A549 (cell line): ENCODE measurements around the gene POMGNT2. TPM values are rescaled to one million over a fixed set of nuclear protein-coding genes. Genes with fewer than 3 reads are reported as not detected.

Source experiments
- ATAC-seq, 2 experiments: fragments of 200-7000 bp in 1 of 2; fragments of >200 bp in 1 of 2; cut with Nextera tagmentation in 1 of 2; cut with Tn5 transposase in 1 of 2; 3 replicates each; pipeline versions ENCODE4 v1.8.0 to v1.9.1; 2018 to 2020; ENCODE audit warnings: mild to moderate bottlenecking in 1 of 2, moderate library complexity in 1 of 2
- CTCF ChIA-PET: fragments of 300-600 bp; sonication (Branson Sonifier 250); formaldehyde crosslinking; extraction: SDS; loops from one replicate; lab custom pipeline; 2021; ENCODE audit warnings: antibody characterized with exemption, inconsistent platforms; lab: Yijun Ruan, JAX
- POLR2A ChIA-PET: fragments of 350-600 bp; formaldehyde crosslinking; extraction: SDS; loops from one replicate; lab custom pipeline; 2021; ENCODE audit warnings: antibody characterized with exemption, inconsistent platforms; lab: Yijun Ruan, JAX
- DNase-seq, 2 experiments: peaks; one replicate each; pipeline versions ENCODE4 v3.0.0 to v3.0.0-alpha.2; 2011 to 2016; ENCODE audit warnings: low read depth in 1 of 2, low spot score in 1 of 2
- FAIRE-seq: peaks from 2 replicates; lab custom pipeline; 2011; peaks lifted over from hg19 to GRCh38; lab: Jason Lieb, UNC
- H3K27ac ChIP-seq, 2 experiments: fragments of >200 bp; sonication (Bioruptor Twin); formaldehyde crosslinking; 3 replicates each; pipeline ENCODE4 v1.5.1; 2016 to 2017
- H3K4me1 ChIP-seq: fragments of >200 bp; sonication (Bioruptor Twin); formaldehyde crosslinking; 3 replicates; pipeline ENCODE4 v1.6.1; 2016
- H3K4me2 ChIP-seq: fragments of >200 bp; sonication (Bioruptor Twin); formaldehyde crosslinking; 3 replicates; pipeline ENCODE4 v1.6.1; 2016
- H3K4me3 ChIP-seq: fragments of >200 bp; sonication (Bioruptor Twin); formaldehyde crosslinking; 3 replicates; pipeline ENCODE4 v1.5.1; 2016
- H3K9me3 ChIP-seq: fragments of >200 bp; sonication (Bioruptor Twin); formaldehyde crosslinking; 3 replicates; pipeline ENCODE4 v1.6.1; 2016
- ATOH8 ChIP-seq: fragments of 250-450 bp; sonication (Bioruptor Pico); IDR thresholded peaks from 2 replicates; pipeline ENCODE4 v1.5.0; 2020; ENCODE audit warnings: low read depth, mild to moderate bottlenecking, moderate library complexity
- CBX2 ChIP-seq: fragments of 200-600 bp; sonication (generic); IDR thresholded peaks from 2 replicates; pipeline ENCODE4 v1.6.1; 2016; ENCODE audit warnings: low read depth, mild to moderate bottlenecking, borderline replicate concordance
- CEBPB ChIP-seq, 2 experiments: fragments of >200 bp in 1 of 2; sonication (Bioruptor Twin) in 1 of 2; formaldehyde crosslinking in 1 of 2; IDR thresholded peaks; 2 replicates each; pipeline ENCODE4 v1.6.1; 2012 to 2016
- EHMT2 ChIP-seq: fragments of 200-600 bp; sonication (generic); IDR thresholded peaks from 2 replicates; pipeline ENCODE4 v1.6.1; 2016; ENCODE audit warnings: antibody characterized with exemption, low read depth, mild to moderate bottlenecking, moderate library complexity
- ELK1 ChIP-seq: fragments of 150-350 bp; IDR thresholded peaks from 2 replicates; pipeline ENCODE4 v1.6.1; 2014; ENCODE audit warnings: low read depth, mild to moderate bottlenecking, low read length
- ESRRA ChIP-seq: fragments of 150-350 bp; IDR thresholded peaks from 2 replicates; pipeline ENCODE4 v1.6.1; 2014; ENCODE audit warnings: mild to moderate bottlenecking, low read length, borderline replicate concordance
- FOXS1 ChIP-seq: fragments of 250-450 bp; sonication (Bioruptor Pico); IDR thresholded peaks from 2 replicates; pipeline ENCODE4 v1.5.0; 2020; ENCODE audit warnings: mild to moderate bottlenecking, moderate library complexity
- GATA3 ChIP-seq: IDR thresholded peaks from 2 replicates; pipeline ENCODE4 v1.6.1; 2012; ENCODE audit warnings: borderline replicate concordance
- HDAC2 ChIP-seq: fragments of 200-600 bp; sonication (generic); IDR thresholded peaks from 2 replicates; pipeline ENCODE4 v1.6.1; 2016
- HOXA7 ChIP-seq: fragments of 250-450 bp; sonication (Bioruptor Pico); IDR thresholded peaks from 2 replicates; pipeline ENCODE4 v1.5.0; 2020; ENCODE audit warnings: mild to moderate bottlenecking, moderate library complexity
- HOXB5 ChIP-seq: fragments of 250-450 bp; sonication (Bioruptor Pico); IDR thresholded peaks from 2 replicates; pipeline ENCODE4 v1.5.0; 2020; ENCODE audit warnings: mild to moderate bottlenecking, moderate library complexity
- JUNB ChIP-seq: fragments of >200 bp; sonication (Bioruptor Twin); formaldehyde crosslinking; IDR thresholded peaks from 2 replicates; pipeline ENCODE4 v1.6.1; 2016
- KDM1A ChIP-seq: fragments of 200-600 bp; sonication (generic); IDR thresholded peaks from 2 replicates; pipeline ENCODE4 v1.6.1; 2016; ENCODE audit warnings: low read depth, mild to moderate bottlenecking
- KDM5A ChIP-seq: fragments of 200-600 bp; sonication (generic); IDR thresholded peaks from 2 replicates; pipeline ENCODE4 v1.6.1; 2016; ENCODE audit warnings: antibody characterized with exemption, mild to moderate bottlenecking
- MAZ ChIP-seq: fragments of 150-350 bp; IDR thresholded peaks from 2 replicates; pipeline ENCODE4 v1.6.1; 2014; ENCODE audit warnings: antibody characterized with exemption, low read depth, low read length, borderline replicate concordance
- MYC ChIP-seq: IDR thresholded peaks from 2 replicates; pipeline ENCODE4 v1.6.1; 2012; ENCODE audit warnings: mild to moderate bottlenecking, inconsistent platforms, low read length, improper control_type of control experiment, borderline replicate concordance
- NFE2L2 ChIP-seq: fragments of 150-350 bp; conservative IDR thresholded peaks from 2 replicates; pipeline ENCODE4 v1.6.1; 2014; ENCODE audit warnings: low read length
- NPAS2 ChIP-seq: fragments of 250-450 bp; sonication (Bioruptor Pico); IDR thresholded peaks from 2 replicates; pipeline ENCODE4 v1.8.0; 2022; ENCODE audit warnings: mild to moderate bottlenecking, moderate library complexity, borderline replicate concordance
- POLR2A ChIP-seq: IDR thresholded peaks from 2 replicates; pipeline ENCODE4 v1.6.1; 2012; ENCODE audit warnings: mild to moderate bottlenecking, low read length
- POLR2AphosphoS2 ChIP-seq: conservative IDR thresholded peaks from 2 replicates; pipeline ENCODE4 v1.6.1; 2012; ENCODE audit warnings: low read length, improper control_type of control experiment, inconsistent platforms
- REST ChIP-seq: fragments of 200-600 bp; sonication (generic); IDR thresholded peaks from 2 replicates; pipeline ENCODE4 v1.6.1; 2016; ENCODE audit warnings: antibody characterized with exemption, mild to moderate bottlenecking, moderate library complexity
- SREBF2 ChIP-seq: fragments of 450-650 bp; IDR thresholded peaks from 2 replicates; pipeline ENCODE4 v1.6.1; 2014; ENCODE audit warnings: mild to moderate bottlenecking, moderate library complexity
- TFCP2L1 ChIP-seq: fragments of 250-450 bp; sonication (Bioruptor Pico); IDR thresholded peaks from 2 replicates; pipeline ENCODE4 v1.5.0; 2021; ENCODE audit warnings: mild to moderate bottlenecking
- ZC3H11A ChIP-seq: fragments of 450-650 bp; IDR thresholded peaks from 2 replicates; pipeline ENCODE4 v1.6.1; 2014; ENCODE audit warnings: antibody characterized with exemption, mild to moderate bottlenecking
- ZFP36 ChIP-seq: fragments of 450-650 bp; IDR thresholded peaks from 2 replicates; pipeline ENCODE4 v1.6.1; 2014; ENCODE audit warnings: borderline replicate concordance; ENCODE audit not compliant: partially characterized antibody
- ZNF302 ChIP-seq: fragments of 250-450 bp; sonication (Bioruptor Pico); IDR thresholded peaks from 2 replicates; pipeline ENCODE4 v1.9.0; 2021; ENCODE audit warnings: inconsistent platforms, mild to moderate bottlenecking, moderate library complexity
- ZSCAN20 ChIP-seq: fragments of 250-450 bp; sonication (Bioruptor Pico); IDR thresholded peaks from 2 replicates; pipeline ENCODE4 v1.8.0; 2022; ENCODE audit warnings: mild to moderate bottlenecking, moderate library complexity
- WGBS: methylation state at CpG from one replicate; pipeline ENCODE4 v1.1.6; 2017; ENCODE audit errors: missing lambda C conversion rate; 5-methylcytosine and 5-hydroxymethylcytosine counted together
- polyA plus RNA-seq, 4 experiments: library from polyadenylated mRNA; depleted of rRNA in 3 of 4; stranded (reverse); fragments of >200 nt; fragmentation: RNase III in 1 of 4; extraction: RNeasy Plus Mini Kit Qiagen cat#74134 plus additional on column Dnase treatment in 1 of 4; gene quantifications; 2 replicates in 3 of 4; 3 replicates in 1 of 4; pipeline ENCODE4 v1.2.3, GENCODE V29; 2011 to 2017
- TF ChIP-seq, protein P1 (sequence below): fragments of 250-450 bp; sonication (Bioruptor Pico); IDR thresholded peaks from 2 replicates; pipeline ENCODE4 v1.5.0; 2021; ENCODE audit warnings: mild to moderate bottlenecking, moderate library complexity, borderline replicate concordance
- TF ChIP-seq, protein P2 (sequence below): IDR thresholded peaks from 2 replicates; pipeline ENCODE4 v1.6.1; 2012; ENCODE audit warnings: low read depth, borderline replicate concordance

The POMGNT2 gene
- polyA plus RNA-seq, 2 of the 4 experiments (the other 2 are of a cell fraction) = 7.9 to 9.6 TPM

DNA sequence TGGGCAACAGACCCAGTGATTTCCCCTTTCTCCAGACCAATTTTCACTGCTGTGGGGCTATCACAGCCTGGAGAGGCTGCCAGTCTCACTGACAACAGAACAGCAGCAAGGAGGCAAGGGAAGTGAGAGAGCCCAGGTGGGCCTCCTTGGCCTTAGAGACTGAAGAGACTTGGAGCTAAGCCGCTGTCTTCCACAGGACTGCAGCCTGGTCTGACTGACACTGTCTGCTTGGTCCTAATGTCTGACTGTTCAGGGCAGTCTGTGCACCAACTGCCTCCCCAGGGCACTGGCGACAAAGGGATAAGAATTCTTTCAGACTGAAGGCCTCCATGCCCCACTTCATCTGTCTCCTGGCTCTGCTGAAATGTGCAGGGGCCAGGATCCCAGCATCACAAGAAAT, 11.5 kb downstream of the POMGNT2 start:
- no peak for TF ChIP-seq ELK1
- no peak for TF ChIP-seq CBX2
- no peak for TF ChIP-seq GATA3
- no peak for TF ChIP-seq TFCP2L1 (CRISPR knock-in tag)
- TF ChIP-seq HOXA7 (CRISPR knock-in tag) = no peak
- TF ChIP-seq KDM1A = no peak
- no peak for TF ChIP-seq POLR2A
- no peak for TF ChIP-seq ZFP36
- TF ChIP-seq POLR2AphosphoS2 = no peak
- no peak for TF ChIP-seq HOXB5 (CRISPR knock-in tag)
- no peak for TF ChIP-seq MYC
- TF ChIP-seq ZSCAN20 (CRISPR knock-in tag) = no peak
- TF ChIP-seq HDAC2 = no peak
- no peak for TF ChIP-seq EHMT2
- no peak for TF ChIP-seq ZC3H11A
- no peak for TF ChIP-seq SREBF2
- TF ChIP-seq MAZ = no peak
- no peak overlapping the region for H3K4me2 ChIP-seq
- ATAC-seq = no peak
- FAIRE-seq = no peak
- H3K4me1 ChIP-seq = no peaks in the 10 kb centered on the region
- no peak overlapping the region for H3K4me3 ChIP-seq
- no peaks in the 10 kb centered on the region for H3K9me3 ChIP-seq
- no peak overlapping the region for H3K27ac ChIP-seq
- POLR2A ChIA-PET = no interaction called here
- no peak for DNase-seq
- CTCF ChIA-PET = no interaction called here
- WGBS = 92% methylated on average over 2 of the region's 2 CpGs

DNA sequence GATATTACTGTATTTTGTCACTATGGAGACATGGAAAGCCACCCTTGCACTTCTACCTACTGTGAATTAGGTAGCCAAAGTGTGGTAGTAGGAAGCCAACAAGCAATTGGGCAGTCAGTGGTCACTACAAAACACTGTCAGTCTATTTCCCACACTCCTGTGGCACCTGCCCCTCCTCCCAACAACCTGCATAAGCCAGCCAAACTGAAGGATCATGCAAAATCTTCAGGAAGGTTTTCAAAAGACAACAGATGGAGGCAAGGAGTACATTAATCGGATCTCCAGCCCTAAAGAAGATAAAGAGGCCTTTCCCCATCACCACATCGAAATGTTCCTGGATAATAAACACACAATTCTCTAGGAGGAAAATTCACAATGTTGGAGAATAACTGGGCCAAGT, 11.9 kb downstream of the POMGNT2 start:
- Histone ChIP-seq H3K9me3 (no peaks in the 10 kb centered on the region), H3K4me3 (no peak overlapping the region), H3K4me2 (no peak overlapping the region), H3K27ac (no peak overlapping the region), H3K4me1 (no peaks in the 10 kb centered on the region)
- DNase-seq = no peak
- no peak for FAIRE-seq
- TF ChIP-seq, protein P1, sequence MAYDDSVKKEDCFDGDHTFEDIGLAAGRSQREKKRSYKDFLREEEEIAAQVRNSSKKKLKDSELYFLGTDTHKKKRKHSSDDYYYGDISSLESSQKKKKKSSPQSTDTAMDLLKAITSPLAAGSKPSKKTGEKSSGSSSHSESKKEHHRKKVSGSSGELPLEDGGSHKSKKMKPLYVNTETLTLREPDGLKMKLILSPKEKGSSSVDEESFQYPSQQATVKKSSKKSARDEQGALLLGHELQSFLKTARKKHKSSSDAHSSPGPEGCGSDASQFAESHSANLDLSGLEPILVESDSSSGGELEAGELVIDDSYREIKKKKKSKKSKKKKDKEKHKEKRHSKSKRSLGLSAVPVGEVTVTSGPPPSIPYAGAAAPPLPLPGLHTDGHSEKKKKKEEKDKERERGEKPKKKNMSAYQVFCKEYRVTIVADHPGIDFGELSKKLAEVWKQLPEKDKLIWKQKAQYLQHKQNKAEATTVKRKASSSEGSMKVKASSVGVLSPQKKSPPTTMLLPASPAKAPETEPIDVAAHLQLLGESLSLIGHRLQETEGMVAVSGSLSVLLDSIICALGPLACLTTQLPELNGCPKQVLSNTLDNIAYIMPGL (CRISPR knock-in tag) = no peak
- no peak for TF ChIP-seq REST
- no peak for TF ChIP-seq NFE2L2
- no peak for TF ChIP-seq ZC3H11A
- TF ChIP-seq KDM5A = no peak
- TF ChIP-seq ESRRA = no peak
- no peak for TF ChIP-seq NPAS2 (CRISPR knock-in tag)
- TF ChIP-seq MYC = no peak
- TF ChIP-seq POLR2AphosphoS2 = no peak
- TF ChIP-seq JUNB = no peak
- TF ChIP-seq FOXS1 (CRISPR knock-in tag) = no peak
- no peak for TF ChIP-seq ATOH8 (CRISPR knock-in tag)
- TF ChIP-seq ZNF302 (CRISPR knock-in tag) = no peak
- TF ChIP-seq, protein P2, sequence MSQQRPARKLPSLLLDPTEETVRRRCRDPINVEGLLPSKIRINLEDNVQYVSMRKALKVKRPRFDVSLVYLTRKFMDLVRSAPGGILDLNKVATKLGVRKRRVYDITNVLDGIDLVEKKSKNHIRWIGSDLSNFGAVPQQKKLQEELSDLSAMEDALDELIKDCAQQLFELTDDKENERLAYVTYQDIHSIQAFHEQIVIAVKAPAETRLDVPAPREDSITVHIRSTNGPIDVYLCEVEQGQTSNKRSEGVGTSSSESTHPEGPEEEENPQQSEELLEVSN = no peak
- TF ChIP-seq CEBPB (IDR thresholded peaks at IDR 0.05) = no peak
- ChIA-PET CTCF (no interaction called here), POLR2A (no interaction called here)
- ATAC-seq = no peak
- WGBS = 51% methylated on average over 2 of the region's 2 CpGs
